ENCODE results near the gene DLK2. TPM values are rescaled to one million over a fixed set of nuclear protein-coding genes. Genes with fewer than 3 reads are reported as not detected.

Gene DLK2
- total RNA-seq, 1 donor from 2014 or later = not detected

DNA sequence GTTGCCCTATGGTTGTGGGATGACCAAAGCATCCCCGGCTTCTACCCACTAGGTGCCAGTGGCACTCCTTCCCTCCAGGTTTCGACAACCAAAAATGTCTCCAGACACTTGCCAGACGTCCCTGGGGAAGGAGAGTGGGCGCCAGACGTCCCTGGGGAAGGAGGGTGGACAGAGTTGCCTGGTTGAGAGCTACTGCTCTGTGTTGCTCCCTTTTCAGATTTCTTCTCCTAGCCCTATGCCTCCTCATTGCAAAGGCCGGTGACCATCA is 41.7 kb upstream of the DLK2 start:
- Mint-ChIP-seq H3K4me1 (peaks cover 6% of the 10 kb centered on the region), H3K27ac (no peak overlapping the region), H3K27me3 (ENCODE audit: insufficient read depth, low read depth) (peaks cover 6% of the 10 kb centered on the region), H3K36me3 (peaks cover 15% of the 10 kb centered on the region), H3K9me3 (no peaks in the 10 kb centered on the region), H3K4me3 (no peak overlapping the region)
- no peak for TF ChIP-seq EZH2phosphoT487 (IDR thresholded peaks at IDR 0.05)
- no peak overlapping the region for H3K9ac ChIP-seq
- peaks cover 6% of the 10 kb centered on the region for H3K4me1 ChIP-seq
- H3K27ac ChIP-seq = no peak overlapping the region
- no peaks in the 10 kb centered on the region for H3K9me3 ChIP-seq (ENCODE audit: low read depth)
- no peak overlapping the region for H2AFZ ChIP-seq (replicated peaks)
- no peaks in the 10 kb centered on the region for H3K36me3 ChIP-seq
- H3K4me2 ChIP-seq = no peak overlapping the region
- no peak for DNase-seq (ENCODE audit: low spot score)
- H4K20me1 ChIP-seq (ENCODE audit: low read depth) = peaks cover 33% of the 10 kb centered on the region
- no peaks in the 10 kb centered on the region for H3K27me3 ChIP-seq
- H3K4me3 ChIP-seq = no peak overlapping the region
- H3K79me2 ChIP-seq (ENCODE audit: low read depth) = peaks cover 5% of the 10 kb centered on the region
- H3F3A ChIP-seq (ENCODE audit: low read depth) = no peaks in the 10 kb centered on the region

DNA sequence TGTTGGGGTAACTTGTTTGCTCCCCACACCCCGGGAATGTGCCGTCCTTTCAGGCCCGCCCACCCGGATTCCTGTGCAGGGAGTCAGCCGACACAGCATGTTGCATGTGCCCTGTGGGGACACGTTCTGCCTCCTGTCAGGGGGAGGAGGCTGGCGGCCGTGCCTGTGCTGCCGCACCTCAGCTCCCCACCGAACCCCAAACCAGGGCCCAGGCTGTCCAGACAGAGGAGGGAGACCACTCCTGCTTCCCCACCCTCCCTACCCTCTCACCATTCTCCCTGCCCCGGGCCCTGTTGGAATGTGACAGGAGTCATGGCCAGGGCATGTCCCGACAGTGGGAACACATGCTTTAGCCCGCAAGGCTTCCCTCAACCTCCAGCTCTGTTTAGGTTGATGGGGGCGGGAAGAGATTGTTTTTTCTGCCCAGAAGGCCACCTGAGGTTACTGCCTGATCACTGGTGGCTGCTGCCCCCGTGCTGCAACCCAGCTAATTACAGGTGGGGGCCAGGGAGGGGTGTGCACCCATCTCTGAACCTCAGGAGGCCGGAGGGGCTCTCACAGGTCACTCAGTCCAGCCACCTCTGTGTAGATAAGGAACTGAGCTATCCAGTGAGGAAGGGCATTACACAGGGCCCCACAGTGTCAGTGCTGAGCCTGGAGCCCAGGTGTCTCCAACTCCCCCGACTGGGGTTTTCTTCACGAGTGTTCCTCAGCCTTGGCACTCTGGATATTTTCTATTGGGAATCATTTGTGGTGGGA is 41.2 kb upstream of the DLK2 start:
- Histone ChIP-seq H2AFZ (replicated peaks) (no peak overlapping the region), H3K4me1 (peaks cover 6% of the 10 kb centered on the region), H3K9me3 (ENCODE audit: low read depth) (no peaks in the 10 kb centered on the region), H3K9ac (no peak overlapping the region), H3K27ac (no peak overlapping the region), H3K4me2 (no peak overlapping the region), H3K4me3 (no peak overlapping the region), H3K79me2 (ENCODE audit: low read depth) (peaks cover 5% of the 10 kb centered on the region), H3F3A (ENCODE audit: low read depth) (no peaks in the 10 kb centered on the region), H4K20me1 (ENCODE audit: low read depth) (peaks cover 33% of the 10 kb centered on the region), H3K36me3 (no peaks in the 10 kb centered on the region), H3K27me3 (no peaks in the 10 kb centered on the region)
- peak; percentile 62 for DNase-seq (ENCODE audit: low spot score)
- Mint-ChIP-seq H3K9me3 (no peaks in the 10 kb centered on the region), H3K4me1 (peaks cover 6% of the 10 kb centered on the region), H3K4me3 (no peak overlapping the region), H3K36me3 (peaks cover 10% of the 10 kb centered on the region), H3K27ac (no peak overlapping the region), H3K27me3 (ENCODE audit: insufficient read depth, low read depth) (peaks cover 6% of the 10 kb centered on the region)
- TF ChIP-seq EZH2phosphoT487 (IDR thresholded peaks at IDR 0.05) = no peak
- peak; percentile 61 for TF ChIP-seq CTCF (IDR thresholded peaks at IDR 0.05)

DNA sequence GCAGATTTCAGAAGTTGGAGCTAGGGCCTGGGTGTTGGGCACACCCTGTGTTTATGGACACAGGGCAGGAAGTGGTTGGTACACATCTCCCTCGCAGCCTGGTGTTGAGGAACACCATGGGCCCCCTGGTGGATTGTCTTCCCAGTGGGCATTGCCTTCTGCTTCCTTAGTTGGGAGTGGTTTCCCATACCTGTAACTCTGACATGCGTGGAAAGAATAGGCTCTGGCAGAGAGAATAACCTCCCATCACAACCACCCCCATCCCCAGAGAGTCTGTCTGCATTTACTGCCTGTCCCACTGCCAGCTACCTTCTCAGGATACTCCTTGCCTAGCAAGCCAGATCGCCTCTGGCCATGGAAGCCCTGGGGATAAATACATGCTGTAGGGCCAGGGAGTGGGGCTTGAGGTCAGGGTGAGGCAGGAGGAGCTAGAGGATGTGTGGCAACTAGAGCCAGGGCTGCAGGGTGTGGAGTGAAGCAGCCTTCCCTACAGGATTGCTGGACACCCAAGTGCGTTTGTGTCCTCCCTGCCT is 40.1 kb upstream of the DLK2 start:
- no peaks in the 10 kb centered on the region for H3K36me3 ChIP-seq
- H3K36me3 Mint-ChIP-seq = peaks cover 5% of the 10 kb centered on the region
- H3K27ac ChIP-seq = no peak overlapping the region
- TF ChIP-seq EZH2phosphoT487 (IDR thresholded peaks at IDR 0.05) (no peak), EZH2 (IDR thresholded peaks at IDR 0.05) (no peak), CTCF (IDR thresholded peaks at IDR 0.05) (peak; percentile 21)
- H3K27me3 Mint-ChIP-seq (ENCODE audit: insufficient read depth, low read depth) = peaks cover 6% of the 10 kb centered on the region
- peak overlapping the region; percentile 21 for H3K27ac Mint-ChIP-seq
- no peaks in the 10 kb centered on the region for H3K27me3 ChIP-seq
- H3K9me3 Mint-ChIP-seq = no peaks in the 10 kb centered on the region
- peaks cover 6% of the 10 kb centered on the region for H3K4me1 ChIP-seq
- H3K4me3 Mint-ChIP-seq = no peak overlapping the region
- H3K79me2 ChIP-seq (ENCODE audit: low read depth) = peaks cover 5% of the 10 kb centered on the region
- no peak overlapping the region for H3K4me3 ChIP-seq
- peaks cover 33% of the 10 kb centered on the region for H4K20me1 ChIP-seq (ENCODE audit: low read depth)
- no peak overlapping the region for H3K9ac ChIP-seq
- H3K4me1 Mint-ChIP-seq = peaks cover 6% of the 10 kb centered on the region
- no peak overlapping the region for H2AFZ ChIP-seq (replicated peaks)
- no peaks in the 10 kb centered on the region for H3K9me3 ChIP-seq (ENCODE audit: low read depth)
- no peak for DNase-seq (ENCODE audit: low spot score)
- no peaks in the 10 kb centered on the region for H3F3A ChIP-seq (ENCODE audit: low read depth)
- no peak overlapping the region for H3K4me2 ChIP-seq

DNA sequence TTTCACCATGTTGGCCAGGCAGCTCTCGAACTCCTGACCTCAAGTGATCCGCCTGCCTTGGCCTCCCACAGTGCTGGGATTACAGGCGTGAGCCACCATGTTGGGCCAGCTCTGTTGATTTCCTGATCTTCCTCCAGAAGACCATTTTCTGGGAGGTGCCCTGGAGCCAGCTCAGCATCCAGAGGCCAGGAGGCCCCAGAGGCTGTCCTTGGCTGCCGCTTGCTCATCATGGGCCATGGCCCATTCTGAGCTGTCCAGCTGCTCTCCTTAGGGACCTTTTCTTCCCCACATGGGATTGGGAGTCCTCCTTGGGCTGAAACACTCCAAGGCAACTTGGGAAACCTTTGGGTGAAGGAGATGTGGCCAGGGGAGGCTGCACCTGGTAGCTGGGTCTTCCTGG is 39.4 kb upstream of the DLK2 start:
- peaks cover 6% of the 10 kb centered on the region for H3K4me1 Mint-ChIP-seq
- Histone ChIP-seq H3K4me3 (no peak overlapping the region), H3K4me1 (peaks cover 6% of the 10 kb centered on the region), H3K27ac (no peak overlapping the region), H3K79me2 (ENCODE audit: low read depth) (peaks cover 5% of the 10 kb centered on the region), H3K4me2 (no peak overlapping the region), H3K9me3 (ENCODE audit: low read depth) (no peaks in the 10 kb centered on the region), H3K36me3 (no peaks in the 10 kb centered on the region), H2AFZ (replicated peaks) (no peak overlapping the region), H3K27me3 (no peaks in the 10 kb centered on the region), H4K20me1 (ENCODE audit: low read depth) (peaks cover 33% of the 10 kb centered on the region), H3F3A (ENCODE audit: low read depth) (no peaks in the 10 kb centered on the region), H3K9ac (no peak overlapping the region)
- H3K27me3 Mint-ChIP-seq (ENCODE audit: insufficient read depth, low read depth) = peaks cover 6% of the 10 kb centered on the region
- no peak for TF ChIP-seq EZH2 (IDR thresholded peaks at IDR 0.05)
- TF ChIP-seq CTCF (IDR thresholded peaks at IDR 0.05) = no peak
- TF ChIP-seq EZH2phosphoT487 (IDR thresholded peaks at IDR 0.05) = no peak
- DNase-seq (ENCODE audit: low spot score) = no peak
- H3K36me3 Mint-ChIP-seq = peaks cover 10% of the 10 kb centered on the region
- H3K4me3 Mint-ChIP-seq = no peak overlapping the region
- H3K27ac Mint-ChIP-seq = no peak overlapping the region
- no peaks in the 10 kb centered on the region for H3K9me3 Mint-ChIP-seq
